PC-3 (cell line): ENCODE results near the gene SOS1.

Experiments used
- CTCF ChIP-seq: fragments of 300-600 bp; sonication (generic); conservative IDR thresholded peaks from 2 replicates; pipeline ENCODE4 v1.5.1; 2017; ENCODE audit warnings: antibody characterized with exemption, low read depth, mild to moderate bottlenecking, low read length
- EZH2 ChIP-seq: fragments of 300-600 bp; sonication (generic); IDR thresholded peaks from one replicate; pipeline ENCODE4 v1.6.1; 2017; ENCODE audit warnings: antibody characterized with exemption, mild to moderate bottlenecking, low read length; ENCODE audit not compliant: unreplicated experiment

GRCh38 chr2:38960609-38961320, 160.1 kb downstream of the SOS1 start:
- TF ChIP-seq CTCF: no peak
- no peak for TF ChIP-seq EZH2
